ENCODE results near the gene CCDC186.

Gene CCDC186

DNA sequence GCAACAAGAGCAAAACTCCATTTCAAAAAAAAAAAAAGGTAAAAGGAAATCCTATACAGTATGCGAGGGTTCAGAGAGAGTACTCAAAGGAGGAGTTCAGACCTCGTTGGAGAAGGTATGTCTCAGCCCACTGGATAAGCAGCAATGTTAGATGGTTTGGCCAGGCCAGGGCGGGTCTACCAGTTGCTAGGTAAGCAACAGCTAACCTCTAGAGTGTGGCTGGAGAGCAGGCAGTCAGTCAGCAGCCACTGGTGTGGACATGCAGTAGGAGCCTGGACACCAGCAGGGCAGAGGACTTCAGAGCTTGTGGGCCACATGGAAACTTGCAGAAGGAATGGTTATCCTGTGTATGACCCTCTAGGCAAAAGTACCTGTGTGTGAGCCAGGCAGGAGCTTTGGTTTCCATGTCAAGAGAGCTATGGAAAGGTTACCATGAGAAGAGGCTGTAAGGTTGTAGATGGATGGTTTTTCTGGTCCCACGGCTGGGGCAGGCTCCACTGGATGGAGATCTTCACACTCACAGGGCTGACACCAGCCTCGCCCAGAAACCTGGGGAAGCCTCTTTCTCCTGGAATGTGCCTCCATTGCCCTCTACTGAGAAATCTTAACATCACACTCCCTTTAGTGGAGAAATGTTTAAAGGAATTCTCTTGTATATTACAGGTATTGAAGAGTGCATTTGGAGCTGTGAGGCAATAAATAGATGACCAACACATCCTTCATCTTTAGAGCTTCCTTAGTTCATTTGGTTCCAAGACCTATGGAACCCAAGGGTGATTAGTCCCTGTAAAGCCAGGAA, 63.6 kb downstream of the CCDC186 start:
- peak; percentile 23 for DNase-seq (ENCODE audit: low spot score)

DNA sequence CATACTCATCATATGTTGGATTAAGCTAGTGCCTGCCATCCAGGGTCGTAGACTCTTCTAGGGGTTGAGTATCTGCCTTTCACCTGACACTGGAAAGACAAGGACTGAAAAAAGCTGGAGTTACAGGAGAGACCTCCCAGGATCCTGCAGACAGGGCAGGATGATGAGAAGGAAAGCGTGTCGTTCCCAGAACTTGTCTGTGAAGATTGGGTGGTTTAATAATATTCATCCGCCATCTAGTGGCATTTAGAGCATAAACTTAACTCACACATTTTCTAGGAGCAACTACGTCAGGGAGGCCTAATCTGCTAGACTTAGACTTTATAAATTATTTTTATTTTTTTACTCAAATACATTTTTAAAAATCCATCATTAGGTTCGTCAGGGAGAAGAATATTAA, 70.7 kb downstream of the CCDC186 start:
- DNase-seq (ENCODE audit: low spot score): peak; percentile 77

GRCh38 chr10:114102256-114102655, 71.7 kb downstream of the CCDC186 start:
- no peak for DNase-seq (ENCODE audit: low spot score)

DNA sequence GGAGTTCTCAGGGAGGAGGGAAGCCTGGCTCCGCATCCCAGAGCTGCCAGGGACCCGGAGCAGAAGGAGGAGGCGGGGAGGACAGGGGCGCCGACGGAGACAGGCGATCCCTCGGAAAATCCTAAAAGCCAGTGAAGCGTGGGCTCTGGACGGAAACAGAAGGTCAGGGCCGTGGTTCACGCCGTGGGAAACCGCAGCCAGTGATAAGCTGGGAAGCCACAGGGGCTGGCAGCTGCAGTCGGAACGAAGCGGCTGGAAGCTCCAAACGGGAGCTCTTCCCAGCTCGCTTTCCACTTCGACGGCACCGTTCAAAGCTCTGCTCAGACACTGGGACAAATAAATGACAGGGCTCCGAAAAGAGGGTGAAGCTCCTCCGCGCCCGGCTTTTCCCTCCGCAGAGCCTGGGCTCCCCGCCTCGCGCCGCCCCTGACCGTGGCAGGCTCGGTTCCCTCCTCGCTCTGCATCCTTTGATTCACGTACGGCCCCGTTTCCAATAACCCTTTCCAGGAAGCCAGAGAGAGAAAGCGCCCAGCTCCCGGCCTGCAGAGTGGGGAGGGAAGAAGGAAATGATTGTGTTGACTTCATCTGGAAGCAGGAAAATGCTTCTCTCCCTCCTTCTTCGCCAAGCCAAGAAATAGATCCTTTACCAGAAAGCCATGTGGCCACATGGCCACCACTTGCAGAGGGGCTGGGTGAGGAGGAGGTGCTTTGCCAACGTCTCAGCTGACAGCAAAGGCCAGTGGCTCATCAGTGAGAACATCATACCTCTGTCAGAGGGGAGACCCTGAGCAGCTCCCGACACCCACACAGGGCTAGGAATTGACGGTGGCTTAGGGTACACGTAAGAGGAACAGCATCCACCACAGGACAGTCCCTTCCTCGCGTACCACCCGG, 72.9 kb downstream of the CCDC186 start:
- peak; percentile 29 for DNase-seq (ENCODE audit: low spot score)

DNA sequence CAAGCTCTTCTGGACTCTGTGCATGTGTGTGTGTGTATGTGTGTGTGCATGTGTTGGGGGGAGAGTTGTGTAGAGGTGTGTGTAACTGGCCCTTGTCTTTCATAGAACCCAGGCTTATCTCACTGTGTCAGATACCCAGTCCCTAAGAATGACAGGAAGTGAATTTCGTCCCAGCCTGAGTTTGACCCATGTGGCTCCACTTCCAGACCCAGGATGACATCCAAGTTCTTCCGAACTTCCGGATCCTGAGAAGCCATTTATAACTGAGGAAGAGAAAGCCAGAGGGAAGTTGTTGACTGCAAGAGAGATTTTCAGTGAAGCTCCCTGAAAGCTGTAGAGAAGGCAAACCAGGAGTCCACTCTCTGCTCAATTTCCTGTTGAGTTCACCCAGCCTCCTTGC, 77.1 kb downstream of the CCDC186 start:
- DNase-seq (ENCODE audit: low spot score): no peak

DNA sequence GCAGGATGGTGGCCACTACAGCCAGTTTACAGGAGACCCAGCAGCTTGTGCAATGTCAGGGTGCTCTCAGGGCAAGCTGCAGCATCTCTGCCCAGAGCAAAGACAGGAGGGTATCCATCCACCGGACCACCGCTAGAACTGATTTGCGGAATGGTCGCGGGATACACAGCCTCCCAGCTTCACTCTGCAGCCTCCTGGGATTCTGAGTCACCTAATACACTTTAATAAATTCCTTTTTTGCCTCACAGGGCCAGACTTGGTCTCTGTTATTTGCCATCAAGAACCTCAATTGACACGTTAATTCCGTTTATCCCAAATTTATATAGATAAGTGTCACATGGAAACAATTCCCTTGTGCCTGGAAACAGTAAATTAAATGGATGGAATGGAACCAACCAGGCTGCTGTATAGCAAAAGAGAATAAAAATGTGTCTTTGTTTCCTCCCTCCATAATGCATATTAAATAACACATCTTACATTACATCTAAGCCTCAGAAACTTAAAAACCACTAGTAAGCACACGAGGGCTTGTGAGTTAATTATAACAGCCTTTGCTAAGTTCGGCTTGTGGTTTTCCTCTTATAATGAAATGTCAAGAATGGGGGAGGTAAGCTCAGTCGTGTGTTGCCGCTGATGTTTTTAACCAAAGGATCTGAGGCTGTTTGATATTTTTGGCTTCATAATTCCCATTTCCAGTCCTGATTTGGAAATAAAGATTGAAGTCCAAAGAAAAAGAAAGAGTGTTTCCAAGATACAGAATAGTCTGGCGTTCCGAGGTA, 78.3 kb downstream of the CCDC186 start:
- no peak for DNase-seq (ENCODE audit: low spot score)

DNA sequence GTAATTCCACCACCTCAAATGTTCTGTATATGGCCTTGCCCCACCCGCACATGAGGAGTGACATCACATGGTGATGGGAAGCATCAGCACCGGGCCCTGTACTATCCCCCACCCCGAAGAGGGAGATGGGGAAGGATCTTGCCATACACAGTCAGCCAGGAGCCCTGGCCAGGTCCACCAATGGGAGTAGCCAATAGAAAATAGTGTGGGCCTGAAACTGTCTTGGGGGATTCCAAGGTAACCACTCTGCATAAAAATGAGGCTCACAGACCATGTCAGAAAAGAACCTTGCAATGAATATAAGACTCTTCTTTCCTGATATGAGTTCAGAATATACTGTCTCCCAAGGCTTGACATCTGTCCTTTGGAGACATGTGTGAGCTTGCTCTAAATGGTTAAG, 79.2 kb downstream of the CCDC186 start:
- no peak for DNase-seq (ENCODE audit: low spot score)

DNA sequence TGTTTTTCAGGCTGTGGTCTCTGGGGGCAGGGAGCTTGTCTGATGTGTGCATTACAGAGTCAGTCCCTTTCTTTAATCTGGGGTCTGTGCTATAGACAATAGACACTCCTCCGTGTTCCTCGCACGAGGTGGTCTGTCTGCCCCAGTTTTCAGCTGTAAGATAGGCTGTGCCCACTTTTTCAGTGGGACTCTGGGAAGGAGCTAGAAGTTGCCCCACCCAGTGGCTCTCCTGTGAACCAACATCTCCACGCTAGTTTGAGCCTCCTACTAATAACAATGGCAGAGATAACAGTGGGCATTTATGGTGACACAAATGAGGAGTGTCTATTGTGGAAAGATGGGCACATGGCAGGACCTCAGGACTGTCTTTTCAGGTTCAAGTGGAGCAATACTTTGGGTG, 86.3 kb downstream of the CCDC186 start:
- no peak for DNase-seq (ENCODE audit: low spot score)

- DNase-seq (ENCODE audit: low spot score): no peak
Measured at GRCh38 chr10:114087255-114087654, 86.7 kb downstream of the CCDC186 start.

DNA sequence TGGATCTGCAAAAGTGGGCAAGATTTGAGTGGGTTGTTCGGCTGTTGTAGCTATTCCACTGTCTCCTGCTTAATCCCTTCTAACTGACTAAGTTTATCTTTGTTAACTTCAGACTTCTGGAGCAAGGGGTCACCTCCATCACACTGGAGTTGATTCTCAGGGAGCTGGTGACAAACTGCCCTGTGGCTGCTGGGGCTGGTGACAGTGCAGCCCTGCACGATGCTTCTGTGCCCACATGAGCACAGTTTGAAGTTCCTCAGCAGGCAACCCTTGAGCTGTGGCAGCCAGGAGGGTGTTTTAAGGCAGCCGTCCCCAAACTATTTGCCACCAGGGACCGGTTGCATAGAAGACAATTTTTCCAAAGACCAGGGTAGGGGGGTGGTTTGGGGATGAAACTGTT, 89.8 kb downstream of the CCDC186 start:
- no peak for DNase-seq (ENCODE audit: low spot score)

- DNase-seq (ENCODE audit: low spot score): no peak
Measured at GRCh38 chr10:114083040-114083439, 91.0 kb downstream of the CCDC186 start.

GRCh38 chr10:114081911-114082583, 92.0 kb downstream of the CCDC186 start:
- no peak for DNase-seq (ENCODE audit: low spot score)

- no peak for DNase-seq (ENCODE audit: low spot score)
Measured at GRCh38 chr10:114079421-114079820, 94.6 kb downstream of the CCDC186 start.

- DNase-seq (ENCODE audit: low spot score): no peak
Measured at GRCh38 chr10:114078346-114078745, 95.7 kb downstream of the CCDC186 start.

- no peak for DNase-seq (ENCODE audit: low spot score)
Measured at GRCh38 chr10:114077815-114078219, 96.2 kb downstream of the CCDC186 start.

GRCh38 chr10:114077347-114077746, 96.7 kb downstream of the CCDC186 start:
- DNase-seq (ENCODE audit: low spot score): no peak

- no peak for DNase-seq (ENCODE audit: low spot score)
Measured at GRCh38 chr10:114075093-114075492, 98.9 kb downstream of the CCDC186 start.

- DNase-seq (ENCODE audit: low spot score): no peak
Measured at GRCh38 chr10:114073395-114074186, 100.4 kb downstream of the CCDC186 start.

DNA sequence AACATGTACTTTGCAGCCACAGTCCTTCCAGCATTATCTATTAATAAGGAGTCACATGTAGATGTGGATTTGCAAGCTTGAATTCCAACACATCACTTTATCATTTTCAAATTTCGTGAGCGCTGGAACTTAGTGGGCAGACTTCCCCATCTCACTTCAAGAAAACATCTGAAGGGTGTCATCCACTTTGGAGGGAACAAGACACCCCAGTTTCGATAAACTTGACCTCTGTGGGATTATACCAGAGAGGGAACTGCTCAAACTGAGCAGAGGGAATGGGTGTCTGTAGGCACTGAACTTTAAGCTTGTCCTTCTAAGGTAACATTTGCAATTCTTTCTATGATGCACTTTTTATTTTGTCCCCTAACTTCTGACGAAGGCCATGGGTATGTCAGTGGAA, 102.8 kb downstream of the CCDC186 start:
- DNase-seq (ENCODE audit: low spot score): no peak
